H1 (cell line): Measurements from ENCODE around the gene GBF1.

ENCODE experiments used
- MAFK ChIP-seq: IDR thresholded peaks from 2 replicates; pipeline ENCODE4 v1.6.1; 2012; ENCODE audit warnings: low read depth, mild to moderate bottlenecking, improper control_type of control experiment, low read length
- SUZ12 ChIP-seq: fragments of 200-600 bp; sonication (generic); IDR thresholded peaks from 2 replicates; pipeline ENCODE4 v1.6.1; 2012; ENCODE audit warnings: mild to moderate bottlenecking, inconsistent platforms, low read length, moderate library complexity, mixed read lengths

DNA sequence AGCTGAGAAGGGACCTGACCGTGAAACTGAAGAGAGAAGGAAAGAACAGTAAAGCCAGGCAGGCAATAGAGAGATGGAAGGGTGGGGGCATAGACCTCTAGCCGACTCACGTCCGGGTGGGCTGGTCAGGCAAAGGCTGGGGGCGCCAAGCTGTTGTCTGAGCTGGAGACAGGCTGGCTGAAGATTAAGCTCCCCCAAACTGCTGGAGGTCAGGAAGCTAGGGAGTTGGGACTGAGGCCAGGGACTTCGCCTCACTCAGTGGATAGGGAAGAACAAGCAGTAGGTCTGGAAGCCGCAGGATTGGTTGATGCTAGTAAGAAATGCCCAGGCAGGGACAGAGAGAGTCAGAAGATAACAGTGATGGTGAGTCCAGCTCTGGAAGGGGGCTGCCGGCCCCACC is 9.3 kb upstream of the GBF1 start:
- TF ChIP-seq MAFK, result no peak
- no peak for TF ChIP-seq SUZ12
